GM23248 (cell line): ENCODE measurements around the gene C16orf95.

ENCODE experiments used
- EZH2 ChIP-seq: fragments of 200-600 bp; sonication (generic); IDR thresholded peaks from 2 replicates; pipeline ENCODE4 v1.6.1; 2018; ENCODE audit warnings: antibody characterized with exemption, mild to moderate bottlenecking; ENCODE audit not compliant: insufficient read depth, poor library complexity, severe bottlenecking
- EZH2phosphoT487 ChIP-seq: fragments of 200-600 bp; sonication (generic); IDR thresholded peaks from 2 replicates; pipeline ENCODE4 v1.6.1; 2018; ENCODE audit warnings: antibody characterized with exemption, moderate library complexity, mild to moderate bottlenecking, low read depth; ENCODE audit not compliant: insufficient read depth

- no peak for TF ChIP-seq EZH2
- no peak for TF ChIP-seq EZH2phosphoT487
Observed at GRCh38 chr16:87278191-87279093, 38.8 kb downstream of the C16orf95 start.
